GM18868 (cell line): ENCODE measurements around the gene RASAL2.
"Not testable (repeated sequence)": the region's sequence is repeated elsewhere in the genome, so short reads cannot be mapped to it uniquely, and the experiment has no call there.

ENCODE experiments used
- ATAC-seq: cut with Tn5 transposase; IDR thresholded peaks from one replicate; pipeline ENCODE4 v1.9.1; 2021; ENCODE audit warnings: mild to moderate bottlenecking, moderate library complexity; ENCODE audit not compliant: unreplicated experiment

The RASAL2 gene

DNA sequence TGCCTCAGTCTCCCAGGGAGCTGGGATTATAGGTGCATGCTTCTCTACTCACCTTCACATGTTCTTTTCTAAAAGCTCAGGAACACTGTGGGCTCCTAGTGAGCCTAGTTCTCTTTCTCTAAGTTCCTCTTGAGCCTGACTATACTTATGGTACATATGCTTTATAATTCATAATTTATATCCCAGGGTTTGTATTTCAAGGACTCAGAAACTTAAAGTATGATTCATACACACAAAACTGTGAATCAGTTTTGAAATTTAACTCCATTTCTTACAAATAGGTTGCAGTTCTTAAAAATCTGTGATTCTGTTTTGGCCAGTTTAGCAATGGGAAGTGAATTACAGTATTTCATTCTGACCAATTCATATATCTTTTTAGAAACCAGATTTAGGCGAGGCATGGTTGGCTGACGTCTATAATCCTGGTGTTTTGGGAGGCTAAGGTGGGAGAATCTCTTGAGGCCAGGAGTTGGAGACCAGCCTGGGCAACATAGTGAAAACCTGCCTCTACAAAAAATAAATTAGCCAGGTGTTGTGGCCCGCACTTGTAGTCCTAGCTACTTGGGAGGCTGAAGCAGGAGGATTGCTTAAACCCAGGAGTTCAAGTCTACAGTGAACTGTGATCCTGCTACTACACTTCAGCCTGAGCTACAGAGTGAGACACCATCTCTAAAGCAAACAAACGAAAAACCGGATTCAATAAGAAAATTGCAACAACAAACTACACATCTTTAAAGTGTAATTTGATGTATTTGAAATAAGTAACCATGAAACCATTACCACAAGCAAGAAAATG, 15.6 kb downstream of the RASAL2 start:
- no peak for ATAC-seq

DNA sequence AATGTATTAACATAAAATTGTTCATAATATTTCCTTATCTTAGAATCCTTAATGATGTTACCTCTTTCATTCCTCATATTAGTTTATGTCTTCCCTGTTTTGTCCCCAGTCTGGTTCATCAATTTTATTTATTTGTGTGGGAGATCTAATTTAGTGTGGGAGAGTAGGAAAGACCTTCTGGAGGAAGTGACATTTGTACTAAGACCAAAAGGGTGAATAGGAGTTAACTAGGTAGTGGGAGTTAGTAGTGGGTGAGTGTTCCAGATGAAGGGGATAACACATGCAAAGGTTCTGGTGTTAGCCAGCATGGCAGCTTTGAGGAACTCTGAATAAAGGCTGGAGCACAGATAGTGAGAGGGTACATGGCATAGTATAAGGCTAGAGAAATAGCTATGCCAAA, 21.4 kb downstream of the RASAL2 start:
- no peak for ATAC-seq

DNA sequence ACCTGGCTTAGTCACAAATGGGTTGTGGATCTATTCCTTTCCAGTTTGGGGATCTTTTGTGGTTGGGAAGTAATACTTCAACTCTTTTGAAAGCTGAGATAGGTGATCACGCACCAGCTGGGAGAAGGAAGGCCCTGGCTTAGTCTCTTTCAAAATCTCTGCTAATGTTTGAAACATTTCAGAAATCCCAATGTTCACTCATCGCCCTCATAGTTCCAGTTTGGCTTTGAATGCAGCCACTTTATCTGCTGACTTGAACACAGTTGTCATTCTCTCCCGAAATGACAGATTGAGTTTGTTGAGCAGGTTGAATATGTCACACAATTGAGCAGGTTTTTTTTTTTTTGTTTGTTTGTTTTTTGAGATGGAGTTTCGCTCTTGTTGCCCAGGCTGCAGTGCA, 24.6 kb downstream of the RASAL2 start:
- no peak for ATAC-seq

DNA sequence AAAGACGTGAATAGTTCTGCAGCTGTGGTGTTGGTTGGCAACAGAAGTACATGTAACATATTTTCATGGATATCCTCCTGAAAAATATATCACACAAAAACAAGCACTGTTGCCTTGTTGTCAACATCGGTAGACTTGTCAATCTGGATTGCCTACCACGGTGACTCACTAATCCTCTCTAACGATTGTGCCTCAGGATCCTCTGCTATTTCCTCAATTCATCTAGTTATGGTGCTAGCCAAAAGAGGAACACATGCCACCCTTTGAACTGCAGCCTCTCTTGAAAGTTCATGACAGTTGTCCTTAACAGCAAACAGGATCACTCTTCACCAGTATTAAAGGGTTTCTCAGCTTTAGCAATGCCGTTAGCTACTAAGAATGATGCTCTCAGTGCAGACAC, 25.7 kb downstream of the RASAL2 start:
- ATAC-seq: no peak

DNA sequence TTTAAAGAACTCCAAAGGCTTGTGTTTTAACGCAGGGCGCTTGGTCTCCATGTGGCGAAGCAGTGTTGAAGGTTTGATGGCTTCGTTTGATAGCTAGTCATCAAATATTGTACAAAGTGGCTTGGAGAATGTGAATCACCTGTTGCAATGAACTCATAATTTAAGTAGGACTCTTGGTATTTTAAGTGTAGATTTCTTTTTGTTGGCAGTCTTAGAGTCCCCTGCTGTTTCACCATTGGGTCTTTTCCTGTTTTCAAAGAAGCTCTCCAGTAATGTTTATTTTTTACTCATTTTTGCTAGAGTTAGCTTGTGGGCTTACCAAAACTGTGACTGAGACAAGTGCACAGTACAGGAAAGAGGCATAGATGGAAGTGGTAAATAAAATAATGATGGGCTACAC, 26.2 kb downstream of the RASAL2 start:
- no peak for ATAC-seq

DNA sequence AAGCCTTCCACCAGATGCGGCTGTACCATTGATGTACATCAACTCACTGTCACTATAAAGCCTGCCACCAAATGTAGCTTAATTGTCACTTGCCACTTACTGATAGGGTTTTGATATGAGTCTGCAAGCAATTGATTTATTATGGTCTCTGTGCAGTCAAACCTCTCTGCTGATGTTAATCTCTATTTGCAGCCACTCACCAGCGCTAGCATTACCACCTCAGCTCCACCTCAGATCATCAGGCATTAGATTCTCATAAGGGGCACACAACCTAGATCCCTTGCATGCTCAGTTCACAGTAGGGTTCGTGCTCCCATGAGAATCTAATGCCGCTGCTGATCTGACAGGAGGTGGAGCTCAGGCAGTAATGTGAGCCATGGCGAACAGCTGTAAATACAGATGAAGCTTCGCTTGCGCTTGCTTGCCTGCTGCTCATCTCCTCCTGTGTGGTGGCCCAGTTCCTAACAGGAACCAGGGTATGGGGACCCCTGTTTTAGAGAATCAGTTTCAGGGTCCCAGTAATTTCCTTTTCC, 26.7 kb downstream of the RASAL2 start:
- not testable (repeated sequence) for ATAC-seq

DNA sequence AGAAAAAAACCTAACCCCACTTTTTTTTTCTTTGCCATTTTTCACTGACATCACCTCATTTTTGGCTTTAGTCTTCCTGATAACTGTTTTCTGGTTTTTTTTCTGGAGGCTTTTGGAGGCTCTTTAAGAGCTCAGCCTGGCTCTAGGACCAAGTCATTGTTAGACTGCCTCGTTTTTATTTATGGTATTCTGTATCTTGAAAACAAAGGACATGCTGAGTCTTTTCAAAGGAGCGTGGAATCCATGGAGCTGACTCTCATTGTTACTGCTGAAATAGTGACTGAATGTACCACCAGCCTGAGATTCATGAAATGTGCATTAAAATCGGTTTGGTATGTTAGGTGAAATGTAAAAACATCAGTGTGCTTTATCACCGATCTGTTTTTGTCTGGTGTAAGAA, 28.0 kb downstream of the RASAL2 start:
- peak; percentile 8 for ATAC-seq

DNA sequence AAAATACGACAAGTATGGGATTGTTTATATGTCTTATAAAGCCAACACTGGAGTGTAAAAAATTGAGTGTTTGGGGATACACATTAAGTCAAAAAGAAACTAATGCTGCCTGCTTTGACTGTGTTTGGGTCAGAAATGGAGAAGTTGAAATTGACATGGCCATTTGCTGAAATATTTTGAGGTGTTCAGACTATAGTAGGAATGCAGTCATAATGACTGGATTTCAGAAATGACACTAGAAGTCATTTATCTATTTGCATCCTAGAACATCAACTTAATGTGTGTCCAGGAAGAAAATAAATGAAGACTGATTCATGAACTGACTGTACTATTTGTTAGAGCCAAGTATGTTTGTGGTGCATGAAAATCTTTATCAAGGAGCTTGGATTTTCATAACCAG, 28.4 kb downstream of the RASAL2 start:
- ATAC-seq: peak; percentile 83

DNA sequence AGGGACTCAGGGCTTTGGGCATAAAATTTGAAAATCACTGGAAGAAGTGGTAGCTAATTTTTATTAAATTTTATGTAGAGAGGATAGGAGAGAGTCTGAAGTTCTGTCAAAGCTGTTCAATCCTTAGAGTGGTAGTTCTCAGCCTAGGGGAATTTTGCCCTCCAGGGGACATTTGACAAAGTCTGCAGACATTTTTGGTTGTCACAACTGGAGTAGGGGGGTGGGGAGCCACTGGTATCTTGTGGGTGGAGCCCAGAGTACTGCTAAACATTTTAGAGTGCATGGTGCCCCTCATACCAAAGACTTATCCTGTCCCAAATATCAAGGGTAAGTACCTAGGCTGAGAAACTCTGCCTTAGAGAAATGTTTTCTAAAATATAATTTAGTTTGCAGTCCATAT, 30.2 kb downstream of the RASAL2 start:
- no peak for ATAC-seq

DNA sequence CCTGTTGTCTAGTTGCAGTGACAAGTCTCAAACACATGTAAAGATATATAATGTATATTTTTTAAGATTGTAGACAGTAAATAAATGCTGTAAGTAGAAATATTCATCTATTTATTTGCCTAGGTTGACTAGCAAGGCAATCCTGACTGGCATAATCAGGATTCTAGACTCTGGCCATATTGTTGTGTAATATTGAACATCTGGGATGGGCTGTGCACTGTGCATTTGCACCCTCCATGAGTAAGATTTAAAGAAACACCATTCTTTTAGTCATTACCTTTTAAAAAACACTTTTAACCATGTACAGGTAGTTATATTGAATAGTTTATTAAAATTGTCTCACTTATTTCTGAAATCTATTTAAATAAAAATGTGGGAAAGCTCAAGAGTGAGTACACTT, 32.4 kb downstream of the RASAL2 start:
- no peak for ATAC-seq

DNA sequence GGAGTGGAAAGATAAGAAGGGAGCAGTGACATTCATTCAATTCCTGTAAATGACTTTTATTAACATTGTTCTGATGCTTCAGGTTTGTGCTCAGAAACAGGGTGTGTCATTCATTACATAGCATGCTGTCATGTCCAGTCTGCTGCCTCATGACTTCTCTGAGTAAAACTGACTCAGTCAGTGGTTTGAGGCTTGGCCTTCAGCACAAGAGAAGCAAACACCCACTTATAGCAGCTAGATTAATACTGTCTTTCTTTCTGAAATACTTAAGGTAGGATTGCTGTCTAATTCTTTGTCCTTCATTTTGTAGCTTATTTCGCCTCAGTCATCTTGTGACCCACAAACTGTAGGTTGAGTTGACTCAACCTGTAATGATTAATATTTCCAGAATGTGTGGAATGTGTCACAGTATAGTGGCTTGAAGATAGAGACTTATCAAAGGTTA, 32.9 kb downstream of the RASAL2 start:
- ATAC-seq: peak; percentile 44

DNA sequence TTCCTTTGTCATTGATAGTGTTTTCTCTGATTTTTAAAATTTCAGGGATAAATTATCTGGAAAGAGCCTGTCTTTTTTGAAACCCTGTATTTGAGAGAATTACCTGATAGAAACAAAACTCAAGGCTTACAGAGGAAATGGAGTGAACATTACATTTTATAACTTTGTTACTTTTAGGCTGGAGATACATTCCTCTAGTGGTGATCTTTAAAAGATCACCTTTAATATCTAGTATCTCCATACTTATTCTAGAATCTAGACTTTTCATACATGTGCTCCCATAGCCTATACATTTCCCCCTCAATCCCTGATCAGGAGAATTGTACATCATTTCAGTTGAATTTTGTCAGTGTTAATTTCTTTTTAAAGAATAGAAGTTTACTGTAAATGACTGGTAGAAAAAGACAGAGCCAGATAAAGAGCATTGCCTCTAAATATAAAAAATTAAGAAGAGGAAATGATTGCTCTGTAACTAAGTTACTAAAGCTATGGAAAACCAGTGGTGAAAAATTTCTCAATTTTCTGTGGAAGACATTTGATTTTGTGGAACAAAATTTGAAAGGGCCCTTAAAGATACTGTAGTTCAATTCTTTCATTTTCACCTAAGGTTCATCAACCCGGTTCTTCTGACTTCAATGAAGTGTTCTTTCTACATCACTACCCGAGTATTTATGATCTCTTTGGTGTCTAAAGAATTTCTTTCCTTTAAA, 33.7 kb downstream of the RASAL2 start:
- no peak for ATAC-seq

DNA sequence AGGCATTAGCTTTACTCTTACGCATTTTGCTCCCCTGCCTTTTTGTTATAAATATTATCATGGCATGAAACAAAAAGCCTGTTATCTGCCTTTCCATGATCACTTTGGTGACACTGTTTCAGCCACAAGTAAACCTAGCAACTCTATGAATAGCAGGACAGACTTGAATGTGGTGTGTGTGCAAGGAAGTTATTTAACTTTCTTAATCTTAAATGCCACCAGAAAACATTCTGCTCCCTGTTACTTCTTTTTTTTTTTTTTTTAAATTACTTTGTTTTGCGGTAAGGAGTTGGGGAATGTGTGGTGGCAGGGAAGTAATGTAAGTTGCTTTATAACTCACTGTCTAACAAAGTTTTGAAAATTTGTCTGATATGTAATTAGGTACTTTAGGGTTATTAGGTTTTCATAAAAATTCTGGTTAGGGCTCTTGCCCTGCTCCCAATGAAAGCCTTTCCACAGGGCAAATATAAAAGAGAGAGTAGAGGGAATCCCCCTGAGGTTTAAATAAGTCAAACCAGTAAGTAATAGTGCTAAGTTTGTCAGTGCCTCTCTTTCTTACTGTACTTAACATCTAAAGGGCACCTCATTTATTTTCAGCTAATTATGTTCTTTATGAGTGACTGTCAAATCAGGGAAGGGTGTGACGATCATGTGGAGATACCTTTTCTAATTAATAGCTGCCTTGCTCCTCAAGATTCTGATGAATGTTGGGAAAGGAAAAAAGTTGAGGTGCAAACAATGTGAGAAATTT, 39.5 kb downstream of the RASAL2 start:
- no peak for ATAC-seq

DNA sequence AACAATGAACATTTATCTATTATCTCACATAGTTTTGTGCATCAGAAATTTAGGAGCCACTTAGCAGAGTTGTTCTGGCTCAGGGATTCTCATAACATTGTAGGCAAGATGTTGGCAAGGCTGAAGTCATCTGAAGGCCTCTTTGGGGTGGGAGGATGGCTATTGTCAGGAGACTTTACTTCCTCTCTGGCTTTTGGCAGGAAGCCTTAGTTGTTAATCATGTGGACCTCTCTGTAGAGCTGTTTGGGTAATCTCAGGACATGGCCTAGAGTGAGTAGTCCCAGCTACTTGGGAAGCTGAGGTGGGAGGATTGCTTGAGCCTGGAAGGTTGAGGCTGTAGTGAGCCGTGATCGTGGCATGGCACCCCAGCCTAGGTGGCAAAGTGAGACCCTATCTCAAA, 40.2 kb downstream of the RASAL2 start:
- ATAC-seq: no peak

DNA sequence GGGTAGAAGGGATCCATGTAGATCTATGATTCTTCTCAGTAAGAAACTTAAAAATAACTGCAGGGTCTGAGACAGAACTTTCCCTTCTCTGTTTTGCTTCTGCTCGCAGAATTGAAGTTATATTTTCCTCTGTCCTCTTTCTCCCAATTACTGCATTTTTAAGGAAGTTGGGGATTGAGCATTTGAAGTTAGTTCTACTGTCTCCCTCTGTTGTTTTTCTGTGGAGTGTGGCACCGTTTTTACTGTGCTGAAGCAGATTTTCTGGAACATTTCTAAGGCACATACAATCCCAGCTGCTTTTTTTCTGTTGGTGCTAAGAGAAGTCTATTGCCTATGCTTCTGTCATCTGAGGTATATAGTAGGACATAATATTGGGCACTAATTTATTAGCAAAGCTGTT, 43.3 kb downstream of the RASAL2 start:
- no peak for ATAC-seq

DNA sequence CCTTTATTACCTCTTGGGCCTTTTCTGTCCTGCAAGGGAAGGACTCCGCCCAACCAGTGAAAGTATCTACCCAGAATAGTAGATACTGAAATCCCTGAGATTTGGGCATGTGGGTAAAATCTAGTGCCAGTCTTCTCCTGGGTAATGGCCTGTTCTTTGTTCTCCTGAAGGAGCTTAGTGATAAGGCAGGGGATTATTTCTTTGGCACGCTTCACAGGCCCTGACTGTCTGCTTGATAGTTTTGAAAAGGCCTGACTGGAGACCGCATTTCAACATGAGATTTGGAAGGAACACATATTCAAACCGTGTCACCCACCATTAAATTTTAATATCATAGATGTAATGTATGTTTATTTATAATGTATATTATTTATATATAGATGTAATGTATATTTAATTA, 48.9 kb downstream of the RASAL2 start:
- ATAC-seq: no peak

DNA sequence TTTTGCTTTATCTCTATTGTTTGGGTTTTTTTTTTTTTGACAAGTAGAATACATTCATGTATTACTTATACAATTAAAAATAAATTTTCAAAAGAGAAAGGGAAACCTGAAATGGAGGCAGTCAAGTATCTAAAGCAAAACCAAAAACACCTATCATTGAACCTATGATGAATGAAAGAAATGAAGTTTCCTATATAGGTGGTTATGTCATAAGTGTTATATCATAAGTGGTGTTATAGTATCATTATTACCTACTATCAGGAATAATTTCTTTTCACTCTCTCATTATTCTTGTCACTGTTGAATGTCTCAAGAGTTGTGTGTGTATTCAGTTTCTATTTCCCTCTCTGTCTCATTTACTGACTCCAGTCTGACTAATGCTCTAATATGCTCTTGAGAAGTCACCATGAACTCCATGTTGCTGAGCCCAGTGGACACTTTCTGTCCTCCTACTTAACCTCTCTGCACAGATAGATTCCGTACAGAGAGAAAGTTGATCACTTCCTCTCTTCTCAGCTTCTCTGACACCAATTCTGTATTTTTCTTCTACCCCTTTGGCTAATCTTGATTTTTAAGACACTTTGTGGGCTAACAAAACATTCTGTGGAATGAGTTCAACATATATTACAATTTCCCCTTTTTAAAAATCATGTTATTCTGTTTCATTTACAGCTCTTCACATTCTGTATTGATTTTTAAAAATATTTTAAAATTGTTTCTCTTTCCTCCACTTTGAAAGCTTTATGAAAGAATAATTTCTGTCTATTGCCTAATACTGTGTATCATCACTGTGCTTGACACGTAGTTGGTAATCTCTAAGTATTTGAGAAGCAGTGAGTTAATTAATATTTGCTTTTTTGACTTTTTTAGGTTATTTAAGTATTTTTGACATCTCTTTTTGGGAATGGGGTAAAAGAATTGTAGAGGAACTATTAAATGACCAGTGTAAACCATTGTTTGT, 50.1 kb downstream of the RASAL2 start:
- peak; percentile 73 for ATAC-seq

DNA sequence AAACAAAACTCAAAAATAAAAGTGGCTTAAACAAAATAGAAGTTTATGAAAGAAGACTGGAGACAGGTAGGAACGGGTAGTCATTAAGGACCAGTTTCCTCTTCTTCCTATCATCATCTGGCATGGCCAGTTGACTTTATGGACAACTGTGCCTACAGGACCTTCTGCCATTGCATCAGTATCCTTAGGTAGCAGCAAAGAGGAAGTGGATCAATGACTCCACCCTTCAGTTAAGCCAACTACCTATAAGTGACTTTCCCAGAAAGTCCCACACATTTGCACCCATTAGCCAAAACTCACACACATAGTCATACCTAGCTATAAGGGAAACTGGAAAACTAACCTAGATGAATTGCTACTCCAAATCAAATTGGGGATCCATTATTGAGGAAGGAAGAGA, 51.7 kb downstream of the RASAL2 start:
- ATAC-seq: no peak

DNA sequence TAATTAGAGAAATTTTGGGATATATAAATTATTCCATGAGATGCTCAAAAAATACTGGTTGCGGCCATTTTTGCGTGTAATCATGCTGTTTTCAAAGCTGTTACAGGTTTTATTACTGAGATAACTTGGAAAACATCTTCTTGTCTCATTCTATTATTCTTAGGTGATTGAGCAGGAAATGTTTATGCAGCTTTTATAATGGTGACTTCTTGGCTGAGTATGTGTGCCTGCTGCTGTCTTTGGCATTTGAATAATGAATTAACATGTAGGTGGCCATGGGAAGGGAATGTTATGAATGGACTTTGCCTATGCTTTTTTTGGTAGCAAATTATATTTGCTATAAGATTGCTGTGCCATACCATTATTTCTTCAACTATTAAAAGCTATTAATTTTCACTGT, 52.5 kb downstream of the RASAL2 start:
- ATAC-seq: no peak

DNA sequence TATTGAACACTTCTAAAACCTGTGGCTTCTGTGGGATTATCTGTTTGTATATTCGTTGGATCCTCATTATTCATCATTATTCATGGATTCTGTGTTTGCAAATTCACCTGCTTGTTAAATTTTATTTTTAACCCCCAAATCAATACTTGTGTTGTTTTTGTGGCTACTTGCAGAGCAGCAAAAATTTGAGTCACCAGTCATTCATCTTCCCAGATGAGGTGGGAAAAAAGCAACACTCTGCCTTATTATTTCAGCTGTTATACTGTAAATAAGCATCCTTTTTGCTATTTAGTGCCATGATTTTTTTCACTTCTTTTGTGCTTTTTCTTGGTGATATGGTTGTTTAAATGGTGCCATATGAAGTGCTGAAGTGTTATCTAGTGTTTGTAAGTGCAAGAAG, 56.7 kb downstream of the RASAL2 start:
- ATAC-seq: no peak
